Endodermal cell (in vitro differentiated cells): ENCODE results near the gene KCNJ16. TPM values are rescaled to one million over a fixed set of nuclear protein-coding genes. Genes with fewer than 3 reads are reported as not detected.
A peak's percentile ranks its signal among the peaks of the same experiment; 100 is the strongest.

ENCODE experiments used
- DNase-seq: peaks from one replicate; pipeline ENCODE4 v3.0.0-alpha.2; 2017
- H3K27ac ChIP-seq: 2 replicates; pipeline ENCODE4 v1.5.1; 2013; ENCODE audit warnings: mild to moderate bottlenecking, low read depth, low read length, moderate library complexity
- H3K27me3 ChIP-seq: 2 replicates; pipeline ENCODE4 v1.6.1; 2013; ENCODE audit warnings: mild to moderate bottlenecking, low read length, moderate library complexity; ENCODE audit not compliant: insufficient read depth, control insufficient read depth, poor library complexity, severe bottlenecking
- H3K36me3 ChIP-seq: 2 replicates; pipeline ENCODE4 v1.7.0; 2013; ENCODE audit warnings: mild to moderate bottlenecking, low read length, moderate library complexity; ENCODE audit not compliant: control insufficient read depth, insufficient read depth
- H3K4me1 ChIP-seq: one replicate; pipeline ENCODE4 v1.7.0; 2013; ENCODE audit warnings: low read length; ENCODE audit not compliant: control insufficient read depth, insufficient read depth
- H3K4me3 ChIP-seq: 2 replicates; pipeline ENCODE4 v1.5.1; 2013; ENCODE audit warnings: mild to moderate bottlenecking, low read length, moderate library complexity
- H3K9ac ChIP-seq: 2 replicates; pipeline ENCODE4 v1.6.1; 2013; ENCODE audit warnings: mild to moderate bottlenecking, low read length, moderate library complexity; ENCODE audit not compliant: poor library complexity, severe bottlenecking; ENCODE audit errors: extremely low read depth
- H3K9me3 ChIP-seq: 2 replicates; pipeline ENCODE4 v1.6.1; 2013; ENCODE audit warnings: mild to moderate bottlenecking, low read length, moderate library complexity; ENCODE audit not compliant: control insufficient read depth
- H3K27ac Mint-ChIP-seq: 2 replicates; pipeline ENCODE4 v1.8.0; 2020; ENCODE audit warnings: mixed read lengths
- H3K27me3 Mint-ChIP-seq: 2 replicates; pipeline ENCODE4 v1.8.0; 2021; ENCODE audit warnings: mild to moderate bottlenecking, mixed read lengths; ENCODE audit not compliant: insufficient read depth
- H3K36me3 Mint-ChIP-seq: 2 replicates; pipeline ENCODE4 v1.8.0; 2020; ENCODE audit warnings: low read depth, mixed read lengths
- H3K4me1 Mint-ChIP-seq: 2 replicates; pipeline ENCODE4 v1.8.0; 2020; ENCODE audit warnings: mixed read lengths
- H3K4me3 Mint-ChIP-seq: 2 replicates; pipeline ENCODE4 v1.8.0; 2020; ENCODE audit warnings: mild to moderate bottlenecking, moderate library complexity, mixed read lengths
- H3K9me3 Mint-ChIP-seq: 2 replicates; pipeline ENCODE4 v1.8.0; 2020; ENCODE audit warnings: mild to moderate bottlenecking, mixed read lengths
- WGBS, 2 experiments: methylation state at CpG; one replicate each; pipeline versions ENCODE4 v1.1.5 to v1.1.7; 2013; ENCODE audit warnings: missing lambda C conversion rate in 2 of 2, mixed read lengths in 1 of 2; ENCODE audit not compliant: insufficient coverage in 1 of 2, insufficient read length in 1 of 2; 5-methylcytosine and 5-hydroxymethylcytosine counted together
- total RNA-seq, 2 donors: library from RNA; stranded (reverse); fragmentation: NEBNext Ultra II Directional in 1 of 2; extraction: Animal tissue kit (Norgen Biotek cat#: 25700) in 1 of 2; gene quantifications; 2 replicates in 1 of 2; 3 replicates in 1 of 2; pipeline ENCODE4 v1.2.1, GENCODE V29; 2021
- TF ChIP-seq, protein P1 (sequence below): fragments of 200-600 bp; sonication (generic); conservative IDR thresholded peaks from 2 replicates; pipeline ENCODE4 v1.5.0; 2021; ENCODE audit warnings: antibody characterized with exemption, mild to moderate bottlenecking

The KCNJ16 gene
- total RNA-seq, 2 donors from 2014 or later = 0.68 to 1.5 TPM

DNA sequence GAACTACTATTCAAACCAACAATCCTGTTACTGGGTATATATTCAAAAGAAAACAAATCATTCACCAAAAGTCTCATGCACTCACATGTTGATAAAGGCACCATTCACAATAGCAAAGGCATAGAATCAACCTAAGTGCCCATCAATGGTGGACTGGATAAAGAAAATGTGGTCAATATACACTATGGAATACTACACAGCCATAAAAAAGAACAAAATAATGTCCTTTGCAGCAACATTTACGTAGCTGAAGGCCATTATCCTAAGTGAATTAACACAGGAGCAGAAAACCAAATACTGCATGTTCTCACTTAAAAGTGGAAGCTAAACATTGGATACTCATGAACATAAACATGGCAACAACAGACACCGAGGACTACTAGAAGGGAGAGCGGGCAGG, 41.9 kb downstream of the KCNJ16 start:
- TF ChIP-seq, protein P1, sequence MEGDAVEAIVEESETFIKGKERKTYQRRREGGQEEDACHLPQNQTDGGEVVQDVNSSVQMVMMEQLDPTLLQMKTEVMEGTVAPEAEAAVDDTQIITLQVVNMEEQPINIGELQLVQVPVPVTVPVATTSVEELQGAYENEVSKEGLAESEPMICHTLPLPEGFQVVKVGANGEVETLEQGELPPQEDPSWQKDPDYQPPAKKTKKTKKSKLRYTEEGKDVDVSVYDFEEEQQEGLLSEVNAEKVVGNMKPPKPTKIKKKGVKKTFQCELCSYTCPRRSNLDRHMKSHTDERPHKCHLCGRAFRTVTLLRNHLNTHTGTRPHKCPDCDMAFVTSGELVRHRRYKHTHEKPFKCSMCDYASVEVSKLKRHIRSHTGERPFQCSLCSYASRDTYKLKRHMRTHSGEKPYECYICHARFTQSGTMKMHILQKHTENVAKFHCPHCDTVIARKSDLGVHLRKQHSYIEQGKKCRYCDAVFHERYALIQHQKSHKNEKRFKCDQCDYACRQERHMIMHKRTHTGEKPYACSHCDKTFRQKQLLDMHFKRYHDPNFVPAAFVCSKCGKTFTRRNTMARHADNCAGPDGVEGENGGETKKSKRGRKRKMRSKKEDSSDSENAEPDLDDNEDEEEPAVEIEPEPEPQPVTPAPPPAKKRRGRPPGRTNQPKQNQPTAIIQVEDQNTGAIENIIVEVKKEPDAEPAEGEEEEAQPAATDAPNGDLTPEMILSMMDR = no peak
- no peak overlapping the region for H3K9ac ChIP-seq
- H3K4me1 ChIP-seq = no peaks in the 10 kb centered on the region
- H3K27me3 ChIP-seq = peaks cover 42% of the 10 kb centered on the region
- H3K36me3 Mint-ChIP-seq = no peaks in the 10 kb centered on the region
- H3K27me3 Mint-ChIP-seq = peaks cover 25% of the 10 kb centered on the region
- H3K36me3 ChIP-seq = no peaks in the 10 kb centered on the region
- WGBS, 2 experiments = 84 to 94% methylated on average over 3 of the region's 3 CpGs
- peaks cover 11% of the 10 kb centered on the region for H3K4me1 Mint-ChIP-seq
- H3K27ac Mint-ChIP-seq = no peak overlapping the region
- H3K4me3 ChIP-seq = no peak overlapping the region
- H3K27ac ChIP-seq = no peak overlapping the region
- H3K9me3 Mint-ChIP-seq = peaks cover 18% of the 10 kb centered on the region
- no peak overlapping the region for H3K4me3 Mint-ChIP-seq
- DNase-seq = no peak
- H3K9me3 ChIP-seq = peaks cover 13% of the 10 kb centered on the region

DNA sequence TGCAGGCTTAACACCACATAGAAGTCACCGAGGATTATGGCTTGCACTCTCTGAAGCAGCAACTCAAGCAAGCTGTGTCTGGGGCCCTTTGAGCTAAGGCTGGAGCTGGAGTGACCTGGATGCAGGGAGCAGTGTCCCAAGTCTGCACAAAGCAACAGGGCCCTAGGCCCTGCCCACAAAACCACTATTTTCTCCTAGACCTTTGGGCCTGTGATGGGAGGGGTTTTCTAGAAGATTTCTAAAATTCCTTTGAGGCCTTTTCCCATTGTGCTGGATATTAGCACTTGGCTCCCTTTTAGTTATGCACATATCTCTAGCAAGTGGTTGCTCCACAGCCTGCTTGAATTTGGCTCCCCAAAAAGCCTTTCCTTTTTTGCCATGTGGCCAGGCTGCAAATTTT, 44.5 kb downstream of the KCNJ16 start:
- Mint-ChIP-seq H3K4me3 (no peak overlapping the region), H3K36me3 (no peaks in the 10 kb centered on the region), H3K27me3 (peaks cover 23% of the 10 kb centered on the region), H3K27ac (no peak overlapping the region), H3K4me1 (peaks cover 19% of the 10 kb centered on the region), H3K9me3 (peaks cover 18% of the 10 kb centered on the region)
- TF ChIP-seq, protein P1 = no peak
- no peaks in the 10 kb centered on the region for H3K36me3 ChIP-seq
- H3K27ac ChIP-seq = no peak overlapping the region
- H3K4me1 ChIP-seq = no peaks in the 10 kb centered on the region
- no peak overlapping the region for H3K4me3 ChIP-seq
- H3K9me3 ChIP-seq = peaks cover 13% of the 10 kb centered on the region
- H3K9ac ChIP-seq = no peak overlapping the region
- peaks cover 32% of the 10 kb centered on the region for H3K27me3 ChIP-seq
- peak; percentile 57 for DNase-seq
- WGBS, 2 experiments = 100% methylated on average over 1 of the region's 1 CpG; no CpG with 5 or more reads in 1 of the 2 experiments

DNA sequence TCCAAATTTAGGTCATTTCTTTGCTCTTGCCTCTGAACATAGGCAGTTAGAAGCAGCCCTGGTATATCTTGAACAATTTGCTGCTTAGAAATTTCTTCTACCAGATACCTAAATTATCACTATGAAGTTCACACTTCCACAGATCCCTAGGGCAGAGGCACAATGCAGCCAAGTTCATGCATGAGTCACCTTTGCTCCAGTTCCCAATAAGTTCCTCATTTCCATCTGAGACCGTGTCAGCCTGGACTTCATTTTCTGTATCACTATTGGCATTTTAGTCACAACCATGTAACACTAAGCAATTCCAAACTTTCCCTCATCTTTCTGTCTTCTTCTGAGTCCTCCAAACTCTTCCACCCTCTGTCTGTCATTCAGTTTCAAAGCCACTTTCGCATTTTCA, 45.0 kb downstream of the KCNJ16 start:
- Mint-ChIP-seq H3K9me3 (peaks cover 18% of the 10 kb centered on the region), H3K4me3 (no peak overlapping the region), H3K27me3 (peaks cover 20% of the 10 kb centered on the region), H3K27ac (no peak overlapping the region), H3K36me3 (no peaks in the 10 kb centered on the region), H3K4me1 (peaks cover 22% of the 10 kb centered on the region)
- WGBS, 2 experiments = 80 to 93% methylated on average over 1 to 2 of the region's 2 CpGs
- Histone ChIP-seq H3K27ac (no peak overlapping the region), H3K9ac (no peak overlapping the region), H3K36me3 (no peaks in the 10 kb centered on the region), H3K4me1 (no peaks in the 10 kb centered on the region), H3K27me3 (peaks cover 28% of the 10 kb centered on the region), H3K4me3 (no peak overlapping the region), H3K9me3 (peaks cover 13% of the 10 kb centered on the region)
- DNase-seq = no peak
- TF ChIP-seq, protein P1 = no peak
